Activated T-helper 1 cell treated with Interleukin-2 at 50 U/mL for 16 hours (primary cell): ENCODE data around the gene DAPK2.

Source experiments
- DNase-seq: peaks from one replicate; pipeline ENCODE4 v3.0.0-alpha.2; 2020; ENCODE audit warnings: low read depth

Gene DAPK2

GRCh38 chr15:63942486-63943365 lies 103.6 kb downstream of the DAPK2 start:
- DNase-seq, result no peak

- DNase-seq, result no peak
Observed at GRCh38 chr15:63941698-63942465, 104.4 kb downstream of the DAPK2 start.

GRCh38 chr15:63940966-63941620 lies 105.2 kb downstream of the DAPK2 start:
- DNase-seq, result no peak

GRCh38 chr15:63939531-63940130 lies 106.7 kb downstream of the DAPK2 start:
- no peak for DNase-seq

GRCh38 chr15:63938486-63939061 lies 107.7 kb downstream of the DAPK2 start:
- no peak for DNase-seq

- no peak for DNase-seq
Observed at GRCh38 chr15:63933522-63933921, 112.8 kb downstream of the DAPK2 start.

- no peak for DNase-seq
Observed at GRCh38 chr15:63931556-63931955, 114.7 kb downstream of the DAPK2 start.

- no peak for DNase-seq
Observed at GRCh38 chr15:63930034-63930433, 116.3 kb downstream of the DAPK2 start.

GRCh38 chr15:63928185-63928842 lies 118.0 kb downstream of the DAPK2 start:
- no peak for DNase-seq

- no peak for DNase-seq
Observed at GRCh38 chr15:63923993-63924950, 122.0 kb downstream of the DAPK2 start.

GRCh38 chr15:63922916-63923315 lies 123.4 kb downstream of the DAPK2 start:
- no peak for DNase-seq

GRCh38 chr15:63922261-63922904 lies 123.9 kb downstream of the DAPK2 start:
- no peak for DNase-seq

- DNase-seq, result no peak
Observed at GRCh38 chr15:63920504-63921175, 125.6 kb downstream of the DAPK2 start.

- no peak for DNase-seq
Observed at GRCh38 chr15:63918901-63919348, 127.4 kb downstream of the DAPK2 start.

- no peak for DNase-seq
Observed at GRCh38 chr15:63918317-63918672, 128.0 kb downstream of the DAPK2 start.

GRCh38 chr15:63917588-63918316 lies 128.5 kb downstream of the DAPK2 start:
- no peak for DNase-seq

GRCh38 chr15:63915873-63916771 lies 130.2 kb downstream of the DAPK2 start:
- DNase-seq, result no peak
